GM18507 (cell line): ENCODE results near the gene TAL1.

Source experiments
- DNase-seq: peaks from one replicate; pipeline ENCODE4 v3.0.0; 2011; ENCODE audit warnings: low read depth; ENCODE audit not compliant: insufficient read length; ENCODE audit errors: extremely low spot score
- FAIRE-seq: peaks from 2 replicates; lab custom pipeline; 2011; peaks lifted over from hg19 to GRCh38; lab: Jason Lieb, UNC

The TAL1 gene

GRCh38 chr1:47191940-47192457 is 40.0 kb downstream of the TAL1 start:
- DNase-seq (no peak), FAIRE-seq (no peak)

GRCh38 chr1:47190857-47191256 is 41.2 kb downstream of the TAL1 start:
- no peak for FAIRE-seq

GRCh38 chr1:47190509-47190855 is 41.5 kb downstream of the TAL1 start:
- FAIRE-seq (no peak), DNase-seq (no peak)

More at GRCh38 chr1:47190857-47191256, 41.2 kb downstream of the TAL1 start:
- DNase-seq = no peak

GRCh38 chr1:47189844-47190508 is 42.0 kb downstream of the TAL1 start, which contains the start of gene PDZK1IP1:
PDZK1IP1 (minus strand) TSS chr1:47190036; CDS start chr1:47189932, 104 bp downstream.
- FAIRE-seq (no peak), DNase-seq (no peak)

- no peak for FAIRE-seq
Observed at GRCh38 chr1:47188791-47189785, 42.9 kb downstream of the TAL1 start.

GRCh38 chr1:47187926-47188250 is 44.1 kb downstream of the TAL1 start:
- DNase-seq (no peak), FAIRE-seq (no peak)

More at GRCh38 chr1:47188791-47189785, 42.9 kb downstream of the TAL1 start:
- DNase-seq = no peak

GRCh38 chr1:47187231-47187925 is 44.6 kb downstream of the TAL1 start:
- no peak for FAIRE-seq
- DNase-seq = no peak

GRCh38 chr1:47186267-47187185 is 45.5 kb downstream of the TAL1 start:
- no peak for DNase-seq
- no peak for FAIRE-seq

GRCh38 chr1:47184822-47185677 is 47.0 kb downstream of the TAL1 start:
- DNase-seq = no peak
- no peak for FAIRE-seq

GRCh38 chr1:47184090-47184821 is 47.8 kb downstream of the TAL1 start:
- FAIRE-seq (no peak), DNase-seq (no peak)

GRCh38 chr1:47183308-47184089 is 48.5 kb downstream of the TAL1 start:
- FAIRE-seq = no peak

GRCh38 chr1:47182676-47183235 is 49.3 kb downstream of the TAL1 start:
- FAIRE-seq = no peak
- no peak for DNase-seq

More at GRCh38 chr1:47183308-47184089, 48.5 kb downstream of the TAL1 start:
- no peak for DNase-seq

- FAIRE-seq = no peak
- no peak for DNase-seq
Observed at GRCh38 chr1:47181955-47182675, 49.9 kb downstream of the TAL1 start.

GRCh38 chr1:47181095-47181954 is 50.7 kb downstream of the TAL1 start:
- DNase-seq (no peak), FAIRE-seq (no peak)

GRCh38 chr1:47180603-47181094 is 51.4 kb downstream of the TAL1 start:
- no peak for FAIRE-seq
- DNase-seq = no peak
